WTC11 (cell line): ENCODE measurements around the gene IFT27. TPM values are rescaled to one million over a fixed set of nuclear protein-coding genes. Genes with fewer than 3 reads are reported as not detected.
"Not testable (repeated sequence)": the region's sequence is repeated elsewhere in the genome, so short reads cannot be mapped to it uniquely, and the experiment has no call there.

ENCODE experiments used
- ATAC-seq: fragments of 200-7000 bp; cut with Tn5 transposase; 2 replicates; pipeline ENCODE4 v1.10.0; 2021; ENCODE audit warnings: mild to moderate bottlenecking, moderate library complexity
- CTCF ChIA-PET: fragments of 300-600 bp; sonication (Branson Sonifier 250); formaldehyde crosslinking; loops from one replicate; lab custom pipeline; 2021; ENCODE audit warnings: antibody characterized with exemption; lab: Charles Lee
- POLR2A ChIA-PET: fragments of 350-600 bp; sonication (Branson Sonifier 250); formaldehyde crosslinking; loops from one replicate; lab custom pipeline; 2021; ENCODE audit warnings: antibody characterized with exemption; lab: Charles Lee
- DNase-seq: peaks from one replicate; pipeline ENCODE4 v3.0.0; 2021; ENCODE audit warnings: low spot score
- H3K27ac Mint-ChIP-seq: 2 replicates; pipeline ENCODE4 v1.8.0; 2021; ENCODE audit warnings: mixed read lengths
- H3K27me3 Mint-ChIP-seq: 2 replicates; pipeline ENCODE4 v1.8.0; 2021; ENCODE audit warnings: low read depth, mild to moderate bottlenecking, moderate library complexity, mixed read lengths
- H3K36me3 Mint-ChIP-seq: 2 replicates; pipeline ENCODE4 v1.8.0; 2021; ENCODE audit warnings: mixed read lengths
- H3K4me1 Mint-ChIP-seq: 2 replicates; pipeline ENCODE4 v1.8.0; 2022; ENCODE audit warnings: mixed read lengths
- H3K4me3 Mint-ChIP-seq: 2 replicates; pipeline ENCODE4 v1.8.0; 2021; ENCODE audit warnings: mild to moderate bottlenecking, moderate library complexity, mixed read lengths
- H3K9me3 Mint-ChIP-seq: 2 replicates; pipeline ENCODE4 v1.8.0; 2021; ENCODE audit warnings: mixed read lengths
- ATF3 ChIP-seq: sonication (generic); formaldehyde crosslinking; conservative IDR thresholded peaks from 2 replicates; pipeline ENCODE4 v1.8.1; 2022; ENCODE audit warnings: mild to moderate bottlenecking, missing genetic modification reagents
- CBFB ChIP-seq: sonication (generic); formaldehyde crosslinking; IDR thresholded peaks from 2 replicates; pipeline ENCODE4 v1.8.1; 2022; ENCODE audit warnings: mild to moderate bottlenecking, low read depth, missing genetic modification reagents
- FOXK1 ChIP-seq: sonication (generic); formaldehyde crosslinking; IDR thresholded peaks from 2 replicates; pipeline ENCODE4 v1.8.0; 2022; ENCODE audit warnings: mild to moderate bottlenecking, moderate library complexity, missing genetic modification reagents
- FOXP4 ChIP-seq: sonication (generic); formaldehyde crosslinking; IDR thresholded peaks from 2 replicates; pipeline ENCODE4 v1.8.0; 2022; ENCODE audit warnings: mild to moderate bottlenecking, missing genetic modification reagents
- MYBL2 ChIP-seq: sonication (generic); formaldehyde crosslinking; IDR thresholded peaks from 2 replicates; pipeline ENCODE4 v1.8.1; 2023; ENCODE audit warnings: mild to moderate bottlenecking, moderate library complexity, missing genetic modification reagents
- PRDM15 ChIP-seq: sonication (generic); formaldehyde crosslinking; IDR thresholded peaks from 2 replicates; pipeline ENCODE4 v1.8.0; 2022; ENCODE audit warnings: missing genetic modification reagents
- SOX15 ChIP-seq: fragments of 250-450 bp; sonication (Bioruptor Pico); IDR thresholded peaks from 2 replicates; pipeline ENCODE4 v1.9.0; 2021; ENCODE audit warnings: mild to moderate bottlenecking
- TEAD1 ChIP-seq: sonication (generic); formaldehyde crosslinking; IDR thresholded peaks from 2 replicates; pipeline ENCODE4 v1.8.0; 2022; ENCODE audit warnings: mild to moderate bottlenecking, missing genetic modification reagents
- ZNF281 ChIP-seq: sonication (generic); formaldehyde crosslinking; IDR thresholded peaks from 2 replicates; pipeline ENCODE4 v1.8.0; 2023; ENCODE audit warnings: mild to moderate bottlenecking, missing genetic modification reagents
- ZNF423 ChIP-seq: fragments of 250-450 bp; sonication (Bioruptor Pico); IDR thresholded peaks from 2 replicates; pipeline ENCODE4 v2.1.2; 2022; ENCODE audit warnings: mild to moderate bottlenecking, moderate library complexity
- ZNF671 ChIP-seq: fragments of 250-450 bp; sonication (Bioruptor Pico); IDR thresholded peaks from 2 replicates; pipeline ENCODE4 v1.8.0; 2021; ENCODE audit warnings: mild to moderate bottlenecking
- total RNA-seq: library from RNA; stranded (reverse); gene quantifications from 3 replicates; pipeline ENCODE4 v1.2.3, GENCODE V29; 2021
- TF ChIP-seq, protein P1 (sequence below): fragments of 250-450 bp; sonication (Bioruptor Pico); IDR thresholded peaks from 2 replicates; pipeline ENCODE4 v1.8.0; 2021; ENCODE audit warnings: mild to moderate bottlenecking
- TF ChIP-seq, protein P2 (sequence below): sonication (generic); formaldehyde crosslinking; IDR thresholded peaks from 2 replicates; pipeline ENCODE4 v1.8.0; 2022; ENCODE audit warnings: mild to moderate bottlenecking, missing genetic modification reagents
- TF ChIP-seq, protein P3 (sequence below): sonication (generic); formaldehyde crosslinking; IDR thresholded peaks from 2 replicates; pipeline ENCODE4 v1.8.0; 2022; ENCODE audit warnings: mild to moderate bottlenecking, missing genetic modification reagents

Gene IFT27
- total RNA-seq, 1 experiment from 2014 or later: 47.9 TPM

GRCh38 chr22:36755316-36755715, 20.6 kb downstream of the IFT27 start:
- no peak for ATAC-seq
- Mint-ChIP-seq H3K36me3 (no peaks in the 10 kb centered on the region), H3K9me3 (no peaks in the 10 kb centered on the region), H3K27me3 (peaks cover 18% of the 10 kb centered on the region), H3K4me1 (no peaks in the 10 kb centered on the region)
- POLR2A ChIA-PET: interaction anchor here (0.6 kb wide), 1 partner anchor 277 kb away, joined by 3 read pairs; no protein-coding TSS in a partner anchor
- TF ChIP-seq ZNF423: no peak
- no peak for TF ChIP-seq FOXP4
- no peak for TF ChIP-seq ZNF281 (CRISPR knock-in tag)
- TF ChIP-seq MYBL2 (CRISPR knock-in tag): no peak
- TF ChIP-seq FOXK1 (CRISPR knock-in tag): no peak
- TF ChIP-seq CBFB (CRISPR knock-in tag): no peak
- TF ChIP-seq, protein P1, sequence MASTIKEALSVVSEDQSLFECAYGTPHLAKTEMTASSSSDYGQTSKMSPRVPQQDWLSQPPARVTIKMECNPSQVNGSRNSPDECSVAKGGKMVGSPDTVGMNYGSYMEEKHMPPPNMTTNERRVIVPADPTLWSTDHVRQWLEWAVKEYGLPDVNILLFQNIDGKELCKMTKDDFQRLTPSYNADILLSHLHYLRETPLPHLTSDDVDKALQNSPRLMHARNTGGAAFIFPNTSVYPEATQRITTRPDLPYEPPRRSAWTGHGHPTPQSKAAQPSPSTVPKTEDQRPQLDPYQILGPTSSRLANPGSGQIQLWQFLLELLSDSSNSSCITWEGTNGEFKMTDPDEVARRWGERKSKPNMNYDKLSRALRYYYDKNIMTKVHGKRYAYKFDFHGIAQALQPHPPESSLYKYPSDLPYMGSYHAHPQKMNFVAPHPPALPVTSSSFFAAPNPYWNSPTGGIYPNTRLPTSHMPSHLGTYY (CRISPR knock-in tag): no peak
- TF ChIP-seq TEAD1: no peak
- TF ChIP-seq PRDM15 (CRISPR knock-in tag): no peak
- TF ChIP-seq, protein P2, sequence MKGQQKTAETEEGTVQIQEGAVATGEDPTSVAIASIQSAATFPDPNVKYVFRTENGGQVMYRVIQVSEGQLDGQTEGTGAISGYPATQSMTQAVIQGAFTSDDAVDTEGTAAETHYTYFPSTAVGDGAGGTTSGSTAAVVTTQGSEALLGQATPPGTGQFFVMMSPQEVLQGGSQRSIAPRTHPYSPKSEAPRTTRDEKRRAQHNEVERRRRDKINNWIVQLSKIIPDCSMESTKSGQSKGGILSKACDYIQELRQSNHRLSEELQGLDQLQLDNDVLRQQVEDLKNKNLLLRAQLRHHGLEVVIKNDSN (CRISPR knock-in tag): no peak
- no peak for TF ChIP-seq SOX15 (CRISPR knock-in tag)
- no peak for TF ChIP-seq ATF3
- TF ChIP-seq, protein P3, sequence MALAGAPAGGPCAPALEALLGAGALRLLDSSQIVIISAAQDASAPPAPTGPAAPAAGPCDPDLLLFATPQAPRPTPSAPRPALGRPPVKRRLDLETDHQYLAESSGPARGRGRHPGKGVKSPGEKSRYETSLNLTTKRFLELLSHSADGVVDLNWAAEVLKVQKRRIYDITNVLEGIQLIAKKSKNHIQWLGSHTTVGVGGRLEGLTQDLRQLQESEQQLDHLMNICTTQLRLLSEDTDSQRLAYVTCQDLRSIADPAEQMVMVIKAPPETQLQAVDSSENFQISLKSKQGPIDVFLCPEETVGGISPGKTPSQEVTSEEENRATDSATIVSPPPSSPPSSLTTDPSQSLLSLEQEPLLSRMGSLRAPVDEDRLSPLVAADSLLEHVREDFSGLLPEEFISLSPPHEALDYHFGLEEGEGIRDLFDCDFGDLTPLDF (CRISPR knock-in tag): no peak
- no peak for TF ChIP-seq ZNF671
- TF ChIP-seq, all 79 proteins: peak for 0
- no peak overlapping the region for H3K4me3 Mint-ChIP-seq
- no peak for DNase-seq
- H3K27ac Mint-ChIP-seq: no peak overlapping the region
- CTCF ChIA-PET: interaction anchor here (0.7 to 3.8 kb wide), 8 partner anchors 9 to 223 kb away, joined by 3 to 58 read pairs (median 4); partner anchors contain the start of gene IFT27

DNA sequence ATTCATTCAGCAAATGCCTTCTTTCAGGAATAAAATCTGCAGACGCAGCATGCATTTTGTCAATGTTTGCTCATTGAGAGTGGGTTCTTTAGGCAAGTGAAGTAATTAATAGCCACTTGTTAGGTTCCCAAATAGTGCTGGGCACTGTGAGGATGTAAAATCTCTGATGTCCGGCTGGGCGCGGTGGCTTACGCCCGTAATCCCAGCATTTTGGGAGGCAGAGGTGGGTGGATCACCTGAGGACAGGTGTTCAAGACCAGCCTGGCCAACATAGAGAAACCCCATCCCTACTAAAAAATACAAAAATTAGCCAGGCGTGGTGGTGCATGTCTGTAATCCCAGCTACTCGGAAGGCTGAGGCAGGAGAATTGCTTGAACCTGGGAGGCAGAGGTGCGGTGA, 21.0 kb downstream of the IFT27 start:
- H3K27ac Mint-ChIP-seq, H3K4me3 Mint-ChIP-seq, H3K36me3 Mint-ChIP-seq, H3K9me3 Mint-ChIP-seq, DNase-seq, POLR2A ChIA-PET, ATAC-seq, H3K4me1 Mint-ChIP-seq: not testable (repeated sequence)
- peaks cover 18% of the 10 kb centered on the region for H3K27me3 Mint-ChIP-seq
- CTCF ChIA-PET: interaction anchor here (1.3 to 3.8 kb wide), 2 partner anchors 101 to 208 kb away, joined by 4 to 33 read pairs; no protein-coding TSS in a partner anchor
